SK-N-SH (cell line): Measurements from ENCODE around the gene BORA. TPM values are rescaled to one million over a fixed set of nuclear protein-coding genes. Genes with fewer than 3 reads are reported as not detected.

Experiments used
- CTCF ChIA-PET: fragments of 300-600, 350-600 bp; formaldehyde crosslinking; extraction: SDS; loops from one replicate; lab custom pipeline; 2021; lab: Yijun Ruan, JAX
- POLR2A ChIA-PET: fragments of 350-600 bp; sonication (Branson Sonifier 250); formaldehyde crosslinking; extraction: SDS; loops from one replicate; lab custom pipeline; 2020; ENCODE audit warnings: antibody characterized with exemption, inconsistent platforms; lab: Yijun Ruan, JAX
- DNase-seq: peaks from one replicate; pipeline ENCODE4 v3.0.0; 2012
- H2AFZ ChIP-seq: fragments of 200-600 bp; sonication (generic); 2 replicates; pipeline ENCODE4 v1.8.1; 2016; ENCODE audit warnings: antibody characterized with exemption, mild to moderate bottlenecking, low read depth
- H3F3A ChIP-seq: fragments of 200-600 bp; sonication (generic); replicated peaks from 2 replicates; pipeline ENCODE3; 2016; ENCODE audit warnings: antibody characterized with exemption, mild to moderate bottlenecking; ENCODE audit not compliant: insufficient read depth
- H3K27ac ChIP-seq, 2 experiments: fragments of 200-500 bp in 1 of 2; fragments of 200-600 bp in 1 of 2; sonication (Bioruptor generic) in 1 of 2; sonication (generic), shearing (Covaris generic) in 1 of 2; 2 replicates each; pipeline versions ENCODE4 v1.5.1 to v1.6.1; 2014 to 2016; ENCODE audit warnings: low read depth in 2 of 2, inconsistent platforms in 1 of 2, low read length in 1 of 2, mild to moderate bottlenecking in 1 of 2, mixed read lengths in 1 of 2
- H3K27me3 ChIP-seq: fragments of 200-600 bp; sonication (generic), shearing (Covaris generic); 2 replicates; pipeline ENCODE4 v1.6.1; 2016; ENCODE audit warnings: mixed run types; ENCODE audit not compliant: insufficient read depth
- H3K36me3 ChIP-seq, 2 experiments: fragments of 200-500 bp in 1 of 2; fragments of 200-600 bp in 1 of 2; sonication (Bioruptor generic) in 1 of 2; sonication (generic) in 1 of 2; replicated peaks in 1 of 2; 2 replicates each; pipeline versions ENCODE3 to v1.5.1; 2014 to 2016; ENCODE audit warnings: low read length in 1 of 2, mild to moderate bottlenecking in 1 of 2; ENCODE audit not compliant: insufficient read depth in 2 of 2, control insufficient read depth in 1 of 2
- H3K4me1 ChIP-seq, 2 experiments: fragments of 200-500 bp in 1 of 2; fragments of 200-600 bp in 1 of 2; sonication (Bioruptor generic) in 1 of 2; sonication (generic), shearing (Covaris generic) in 1 of 2; 2 replicates each; pipeline versions ENCODE4 v1.5.1 to v1.6.1; 2014 to 2016; ENCODE audit warnings: low read depth in 1 of 2, low read length in 1 of 2, mixed run types in 1 of 2; ENCODE audit not compliant: insufficient read depth in 2 of 2, control insufficient read depth in 1 of 2
- H3K4me2 ChIP-seq: fragments of 200-600 bp; sonication (generic), shearing (Covaris generic); 2 replicates; pipeline ENCODE4 v1.6.1; 2017; ENCODE audit warnings: mixed run types
- H3K4me3 ChIP-seq, 2 experiments: fragments of 200-500 bp in 1 of 2; fragments of 200-600 bp in 1 of 2; sonication (Bioruptor generic) in 1 of 2; sonication (generic), shearing (Covaris generic) in 1 of 2; 2 replicates each; pipeline versions ENCODE4 v1.5.1 to v1.8.1; 2014 to 2016; ENCODE audit warnings: low read depth in 2 of 2, inconsistent platforms in 1 of 2, low read length in 1 of 2, mild to moderate bottlenecking in 1 of 2, mixed read lengths in 1 of 2, moderate library complexity in 1 of 2
- H3K79me2 ChIP-seq: fragments of 200-600 bp; sonication (generic); 2 replicates; pipeline ENCODE4 v1.8.1; 2017; ENCODE audit warnings: mild to moderate bottlenecking; ENCODE audit not compliant: insufficient read depth
- H3K9ac ChIP-seq: fragments of 200-600 bp; sonication (generic); 2 replicates; pipeline ENCODE4 v1.6.1; 2017; ENCODE audit warnings: mixed run types
- H3K9me2 ChIP-seq: fragments of 200-600 bp; sonication (generic); 2 replicates; pipeline ENCODE4 v1.6.1; 2017; ENCODE audit warnings: mixed run types
- H3K9me3 ChIP-seq: fragments of 200-600 bp; sonication (generic); 2 replicates; pipeline ENCODE4 v1.6.1; 2017; ENCODE audit warnings: mixed run types, mild to moderate bottlenecking, moderate library complexity
- H4K20me1 ChIP-seq: fragments of 200-600 bp; sonication (generic); 2 replicates; pipeline ENCODE4 v1.6.1; 2017; ENCODE audit warnings: mild to moderate bottlenecking, mixed run types; ENCODE audit not compliant: insufficient read depth
- CTCF ChIP-seq: fragments of 200-600 bp; sonication (generic); IDR thresholded peaks from 2 replicates; pipeline ENCODE4 v1.6.1; 2017; ENCODE audit warnings: antibody characterized with exemption, mild to moderate bottlenecking, moderate library complexity
- FOSL2 ChIP-seq: IDR thresholded peaks from 2 replicates; pipeline ENCODE4 v1.4.0; 2012; ENCODE audit warnings: low read depth, mild to moderate bottlenecking, moderate library complexity, borderline replicate concordance
- JUND ChIP-seq: IDR thresholded peaks from 2 replicates; pipeline ENCODE4 v1.4.0; 2012
- MAX ChIP-seq: IDR thresholded peaks from 2 replicates; pipeline ENCODE4 v1.4.0; 2012; ENCODE audit warnings: low read depth
- MXI1 ChIP-seq: IDR thresholded peaks from 2 replicates; pipeline ENCODE4 v1.6.1; 2012; ENCODE audit warnings: mild to moderate bottlenecking, low read depth, low read length, improper control_type of control experiment
- NRF1 ChIP-seq: IDR thresholded peaks from 2 replicates; pipeline ENCODE4 v1.6.1; 2012; ENCODE audit warnings: low read depth, mild to moderate bottlenecking, low read length
- POLR2AphosphoS5 ChIP-seq: IDR thresholded peaks from 2 replicates; pipeline ENCODE4 v1.6.1; 2012; ENCODE audit warnings: low read depth, low read length
- RAD21 ChIP-seq: IDR thresholded peaks from 2 replicates; pipeline ENCODE4 v1.6.1; 2012; ENCODE audit warnings: mild to moderate bottlenecking, low read length
- RXRA ChIP-seq: IDR thresholded peaks from 2 replicates; pipeline ENCODE4 v1.4.0; 2012; ENCODE audit warnings: low read depth, mild to moderate bottlenecking, borderline replicate concordance
- SMC3 ChIP-seq: IDR thresholded peaks from 2 replicates; pipeline ENCODE4 v1.6.1; 2012; ENCODE audit warnings: low read depth, low read length, improper control_type of control experiment
- TCF12 ChIP-seq: IDR thresholded peaks from 2 replicates; pipeline ENCODE4 v1.4.0; 2012
- WGBS: methylation state at CpG from one replicate; pipeline ENCODE4 v1.1.6; 2017; ENCODE audit warnings: low lambda C conversion rate; 5-methylcytosine and 5-hydroxymethylcytosine counted together
- polyA plus RNA-seq, 3 experiments: library from polyadenylated mRNA; depleted of rRNA; stranded (reverse); fragments of >200 nt; gene quantifications; 2 replicates each; pipeline ENCODE4 v1.2.3, GENCODE V29; 2012

The BORA gene
- polyA plus RNA-seq, 1 of the 3 experiments (the other 2 are of a cell fraction) = 1.4 TPM

DNA sequence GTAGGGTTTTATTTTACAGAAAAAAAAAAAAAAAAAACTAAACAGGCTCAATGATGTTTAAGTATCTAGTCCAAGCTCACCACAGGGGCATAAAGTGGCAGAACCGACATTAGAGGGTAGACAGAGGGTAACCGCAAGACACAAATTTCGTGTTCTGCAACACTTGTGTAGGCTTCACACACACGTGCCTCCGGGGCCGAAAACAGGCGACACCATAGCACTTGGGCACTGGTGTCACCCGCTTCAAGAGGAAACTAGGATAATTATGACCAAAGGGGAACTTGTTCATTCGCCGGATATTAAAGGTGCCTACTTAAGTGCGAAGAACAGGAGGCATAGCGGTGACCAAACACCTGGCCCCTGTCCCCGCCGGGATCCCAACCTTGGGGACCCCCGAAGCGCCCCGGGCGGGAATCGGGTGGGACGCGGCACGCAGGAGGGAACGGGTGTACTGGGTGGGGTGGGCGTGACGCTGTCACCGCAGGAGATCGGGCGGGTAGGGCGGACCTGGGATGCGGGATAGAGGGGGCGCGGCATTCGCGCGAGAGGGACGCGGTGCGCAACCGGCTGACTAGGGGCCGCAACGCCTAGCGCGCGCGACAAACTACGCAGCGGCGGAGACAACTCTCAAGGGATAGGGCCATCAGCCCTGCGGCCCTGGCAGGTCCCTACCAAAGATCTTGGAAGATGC lies 852 bp upstream of the BORA start:
- Histone ChIP-seq H3K4me3 (peak overlapping the region; percentile 83 to 99), H3K4me1 (peaks cover 5 to 13% of the 10 kb centered on the region in 2 experiments; a peak in 3 of 4 replicates), H3K36me3 (peaks cover 19 to 21% of the 10 kb centered on the region in 2 experiments), H4K20me1 (peaks cover 7% of the 10 kb centered on the region; the same call in 1 of the 2 replicates), H3K9me2 (no peaks in the 10 kb centered on the region), H3K79me2 (peaks cover 95% of the 10 kb centered on the region), H3K9me3 (no peaks in the 10 kb centered on the region), H3K27ac (peak overlapping the region; percentile 64 to 85; a peak in 3 of 4 replicates), H3K4me2 (peak overlapping the region; percentile 80), H2AFZ (peak overlapping the region; percentile 70), H3F3A (no peaks in the 10 kb centered on the region), H3K9ac (peak overlapping the region; percentile 72), H3K27me3 (no peaks in the 10 kb centered on the region)
- peak; percentile 70; the same call in 1 of the 2 replicates for TF ChIP-seq MAX
- TF ChIP-seq FOSL2 = no peak
- TF ChIP-seq TCF12 = no peak
- no peak for TF ChIP-seq NRF1
- TF ChIP-seq SMC3 = no peak
- no peak for TF ChIP-seq POLR2AphosphoS5
- peak; percentile 61 for TF ChIP-seq MXI1
- under 1% methylated on average over 30 of the region's 49 CpGs for WGBS
- peak; percentile 77 for DNase-seq
- POLR2A ChIA-PET = no interaction called here
- CTCF ChIA-PET = no interaction called here

GRCh38 chr13:72728290-72728605 lies 525 bp downstream of the BORA start:
- Histone ChIP-seq H3K4me2 (peak overlapping the region; percentile 94), H3K9me3 (no peaks in the 10 kb centered on the region), H3K9ac (peak overlapping the region; percentile 67), H3K4me3 (peak overlapping the region; percentile 83 to 99)
- POLR2A ChIA-PET = no interaction called here
- no peak for TF ChIP-seq JUND
- TF ChIP-seq RXRA = no peak
- TF ChIP-seq MAX = no peak
- no peak for TF ChIP-seq CTCF
- TF ChIP-seq NRF1 = no peak
- TF ChIP-seq RAD21 = no peak
- TF ChIP-seq, all 33 proteins: peak for 0
- H3K36me3 ChIP-seq = peaks cover 15 to 26% of the 10 kb centered on the region in 2 experiments
- 6% methylated on average over 2 of the region's 3 CpGs for WGBS
- DNase-seq = no peak
- no peaks in the 10 kb centered on the region for H3K9me2 ChIP-seq
- no peaks in the 10 kb centered on the region for H3F3A ChIP-seq
- H3K79me2 ChIP-seq = peaks cover 91% of the 10 kb centered on the region
- CTCF ChIA-PET = no interaction called here
- peaks cover 5 to 13% of the 10 kb centered on the region in 2 experiments; a peak in 3 of 4 replicates for H3K4me1 ChIP-seq
- H2AFZ ChIP-seq = peak overlapping the region; percentile 94
- H4K20me1 ChIP-seq = no peaks in the 10 kb centered on the region
- H3K27ac ChIP-seq = peak overlapping the region; percentile 21 to 68; a peak in 3 of 4 replicates
- no peaks in the 10 kb centered on the region for H3K27me3 ChIP-seq
